HEK293 (cell line): ENCODE measurements around the gene BAD.

ENCODE experiments used
- HOXA7 ChIP-seq: sonication (generic); formaldehyde crosslinking; IDR thresholded peaks from 2 replicates; pipeline ENCODE4 v1.8.1; 2022; ENCODE audit warnings: missing genetic modification reagents, borderline replicate concordance
- ZBTB8A ChIP-seq: fragments of 450-650 bp; formaldehyde crosslinking; IDR thresholded peaks from 2 replicates; pipeline ENCODE4 v1.5.1; 2016; ENCODE audit warnings: missing biosample characterization, missing genetic modification characterization
- ZNF10 ChIP-seq: fragments of 450-650 bp; formaldehyde crosslinking; IDR thresholded peaks from 2 replicates; pipeline ENCODE4 v1.5.1; 2017; ENCODE audit warnings: missing biosample characterization, missing genetic modification characterization
- ZNF350 ChIP-seq: fragments of 450-650 bp; formaldehyde crosslinking; IDR thresholded peaks from 2 replicates; pipeline ENCODE4 v1.5.0; 2017; ENCODE audit warnings: missing biosample characterization, mild to moderate bottlenecking, missing genetic modification characterization
- ZNF48 ChIP-seq: fragments of 450-650 bp; formaldehyde crosslinking; IDR thresholded peaks from 2 replicates; pipeline ENCODE4 v1.5.1; 2016; ENCODE audit warnings: missing biosample characterization, missing genetic modification characterization
- ZNF510 ChIP-seq: fragments of 450-650 bp; formaldehyde crosslinking; IDR thresholded peaks from 2 replicates; pipeline ENCODE4 v1.5.1; 2018; ENCODE audit warnings: mild to moderate bottlenecking, missing genetic modification characterization, missing biosample characterization; ENCODE audit not compliant: insufficient replicate concordance
- ZNF555 ChIP-seq: fragments of 450-650 bp; formaldehyde crosslinking; conservative IDR thresholded peaks from 2 replicates; pipeline ENCODE4 v1.5.1; 2017; ENCODE audit warnings: missing biosample characterization, mild to moderate bottlenecking, missing genetic modification characterization, inconsistent platforms
- ZNF571 ChIP-seq: fragments of 450-650 bp; formaldehyde crosslinking; IDR thresholded peaks from 2 replicates; pipeline ENCODE4 v1.5.0; 2017; ENCODE audit warnings: missing biosample characterization, missing genetic modification characterization
- ZNF785 ChIP-seq: fragments of 450-650 bp; formaldehyde crosslinking; IDR thresholded peaks from 2 replicates; pipeline ENCODE4 v1.5.1; 2016; ENCODE audit warnings: missing biosample characterization, missing genetic modification characterization
- ZNF830 ChIP-seq: fragments of 450-650 bp; IDR thresholded peaks from 2 replicates; pipeline ENCODE4 v1.5.0; 2018; ENCODE audit warnings: missing biosample characterization, missing genetic modification characterization, low read depth, mild to moderate bottlenecking, moderate library complexity
- ZSCAN30 ChIP-seq: fragments of 450-650 bp; IDR thresholded peaks from 2 replicates; pipeline ENCODE4 v1.5.1; 2018; ENCODE audit warnings: missing biosample characterization, mild to moderate bottlenecking, missing genetic modification characterization, moderate library complexity
- TF ChIP-seq, protein P1 (sequence below): fragments of 450-650 bp; formaldehyde crosslinking; IDR thresholded peaks from 2 replicates; pipeline ENCODE4 v1.5.1; 2016; ENCODE audit warnings: missing biosample characterization, missing genetic modification characterization

DNA sequence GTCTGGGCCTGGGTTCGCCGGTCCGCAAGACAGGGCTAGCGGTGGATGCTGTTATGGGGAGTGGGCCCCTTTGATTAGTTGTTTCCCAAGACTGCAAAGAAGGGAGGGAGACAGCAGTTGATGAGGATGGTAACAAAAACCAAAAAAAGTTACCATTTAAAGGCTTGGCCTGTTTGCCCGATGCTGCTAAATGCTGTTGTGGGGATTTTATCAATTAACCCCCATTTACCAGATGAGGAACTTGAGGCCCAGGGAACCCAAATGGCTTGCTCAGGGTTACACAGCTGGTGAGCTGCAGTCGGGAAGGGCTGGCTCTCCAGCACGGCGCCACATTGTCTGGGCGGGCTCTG lies 61.8 kb downstream of the BAD start:
- TF ChIP-seq, protein P1, sequence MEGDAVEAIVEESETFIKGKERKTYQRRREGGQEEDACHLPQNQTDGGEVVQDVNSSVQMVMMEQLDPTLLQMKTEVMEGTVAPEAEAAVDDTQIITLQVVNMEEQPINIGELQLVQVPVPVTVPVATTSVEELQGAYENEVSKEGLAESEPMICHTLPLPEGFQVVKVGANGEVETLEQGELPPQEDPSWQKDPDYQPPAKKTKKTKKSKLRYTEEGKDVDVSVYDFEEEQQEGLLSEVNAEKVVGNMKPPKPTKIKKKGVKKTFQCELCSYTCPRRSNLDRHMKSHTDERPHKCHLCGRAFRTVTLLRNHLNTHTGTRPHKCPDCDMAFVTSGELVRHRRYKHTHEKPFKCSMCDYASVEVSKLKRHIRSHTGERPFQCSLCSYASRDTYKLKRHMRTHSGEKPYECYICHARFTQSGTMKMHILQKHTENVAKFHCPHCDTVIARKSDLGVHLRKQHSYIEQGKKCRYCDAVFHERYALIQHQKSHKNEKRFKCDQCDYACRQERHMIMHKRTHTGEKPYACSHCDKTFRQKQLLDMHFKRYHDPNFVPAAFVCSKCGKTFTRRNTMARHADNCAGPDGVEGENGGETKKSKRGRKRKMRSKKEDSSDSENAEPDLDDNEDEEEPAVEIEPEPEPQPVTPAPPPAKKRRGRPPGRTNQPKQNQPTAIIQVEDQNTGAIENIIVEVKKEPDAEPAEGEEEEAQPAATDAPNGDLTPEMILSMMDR (tag by site-specific recombination) = no peak
- TF ChIP-seq ZSCAN30 (tag by site-specific recombination) (no peak), ZNF571 (tag by site-specific recombination) (no peak), ZNF555 (tag by site-specific recombination) (no peak), ZNF785 (tag by site-specific recombination) (no peak), ZNF830 (no peak), ZNF48 (tag by site-specific recombination) (no peak), HOXA7 (CRISPR knock-in tag) (no peak), ZBTB8A (no peak), ZNF350 (tag by site-specific recombination) (no peak), ZNF510 (tag by site-specific recombination) (no peak), ZNF10 (tag by site-specific recombination) (no peak)
